GM21576 (cell line): ENCODE measurements around the gene CACNA2D2.

ENCODE experiments used
- ATAC-seq: cut with Tn5 transposase; IDR thresholded peaks from one replicate; pipeline ENCODE4 v1.9.1; 2021; ENCODE audit warnings: mild to moderate bottlenecking, moderate library complexity; ENCODE audit not compliant: unreplicated experiment

Gene CACNA2D2

DNA sequence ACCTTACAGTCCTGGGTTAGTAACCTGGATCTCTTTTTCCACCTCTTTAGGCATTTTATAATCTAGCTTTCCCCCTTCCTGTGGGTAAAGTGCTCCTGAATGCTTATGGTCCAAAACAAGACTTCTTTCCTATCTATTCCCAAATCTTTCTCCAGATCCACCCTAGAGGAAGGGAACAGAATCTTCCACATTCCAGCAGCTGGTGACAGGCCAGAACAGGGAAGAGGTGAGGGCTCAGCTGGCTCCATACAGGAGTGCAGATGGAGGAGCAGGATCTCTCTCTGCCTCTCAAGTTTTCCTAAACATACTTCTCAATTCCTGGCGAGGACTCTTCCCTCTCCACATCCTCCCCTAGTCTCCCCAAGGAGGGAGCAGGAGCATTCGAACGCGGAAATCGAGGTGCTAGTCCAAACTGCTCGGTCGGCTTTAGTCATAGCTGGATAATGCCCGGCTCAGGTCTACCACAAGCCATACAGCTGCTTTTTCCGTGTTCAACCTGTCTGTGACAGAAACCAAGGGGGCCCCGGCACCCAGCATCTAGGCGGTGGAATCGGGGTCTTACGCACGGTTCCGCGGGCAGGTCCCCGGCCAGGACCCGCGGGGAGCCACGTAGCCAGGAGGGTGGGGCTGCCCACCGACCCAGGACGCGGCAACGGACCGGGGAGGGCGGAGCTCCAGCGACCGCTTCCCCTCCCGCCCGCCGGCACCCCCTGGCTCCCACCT is 166.8 kb downstream of the CACNA2D2 start:
- peak; percentile 21 for ATAC-seq

DNA sequence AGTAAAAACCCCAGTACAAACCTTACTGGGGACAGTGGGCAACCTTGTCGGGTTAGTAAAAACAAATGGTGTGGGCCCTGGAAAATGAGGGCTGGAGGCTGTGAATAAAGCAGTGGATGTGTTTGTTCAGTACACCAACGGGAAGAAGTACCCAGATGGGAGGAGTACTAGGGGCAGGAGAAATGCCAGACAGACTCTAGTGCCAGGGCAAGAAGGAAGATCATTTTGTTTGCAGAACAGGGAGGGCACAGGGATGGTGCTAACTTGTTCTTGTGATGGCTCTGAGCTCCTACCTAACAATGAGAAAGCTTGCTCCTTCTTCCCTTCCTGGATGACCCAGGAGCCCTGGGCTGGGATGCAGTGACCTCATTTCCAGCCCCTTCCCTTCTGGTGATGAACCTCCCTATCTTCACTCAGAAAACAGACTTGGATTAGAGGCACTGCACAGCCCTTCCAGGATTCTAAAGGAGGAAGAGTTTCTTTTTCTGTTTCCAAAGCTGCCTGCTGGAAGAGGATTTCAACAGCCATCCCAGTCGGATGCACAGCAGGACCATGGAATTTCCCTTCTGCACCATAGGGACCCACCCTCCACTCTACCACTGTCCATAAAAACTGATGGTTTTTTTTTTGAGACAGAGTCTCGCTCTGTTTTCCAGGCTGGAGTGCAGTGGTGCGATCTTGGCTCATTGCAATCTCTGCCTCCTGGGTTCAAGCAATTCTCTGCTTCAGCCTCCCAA is 168.9 kb downstream of the CACNA2D2 start:
- no peak for ATAC-seq

GRCh38 chr3:50333744-50334328 is 169.6 kb downstream of the CACNA2D2 start:
- ATAC-seq = no peak

- ATAC-seq = no peak
These were observed 172.0 kb downstream of the CACNA2D2 start for GRCh38 chr3:50331364-50331907.

GRCh38 chr3:50330330-50330729 is 173.1 kb downstream of the CACNA2D2 start:
- no peak for ATAC-seq

- ATAC-seq = peak; percentile 86
These were observed 175.3 kb downstream of the CACNA2D2 start, which contains the start of gene TUSC2 for GRCh38 chr3:50327943-50328691. TSS of gene TUSC2 (minus strand) at chr3:50328223. CDS start at chr3:50328099, 124 bp downstream.

GRCh38 chr3:50327129-50327528 is 176.3 kb downstream of the CACNA2D2 start:
- ATAC-seq = no peak

- ATAC-seq = no peak
These were observed 177.3 kb downstream of the CACNA2D2 start for GRCh38 chr3:50326182-50326541.

DNA sequence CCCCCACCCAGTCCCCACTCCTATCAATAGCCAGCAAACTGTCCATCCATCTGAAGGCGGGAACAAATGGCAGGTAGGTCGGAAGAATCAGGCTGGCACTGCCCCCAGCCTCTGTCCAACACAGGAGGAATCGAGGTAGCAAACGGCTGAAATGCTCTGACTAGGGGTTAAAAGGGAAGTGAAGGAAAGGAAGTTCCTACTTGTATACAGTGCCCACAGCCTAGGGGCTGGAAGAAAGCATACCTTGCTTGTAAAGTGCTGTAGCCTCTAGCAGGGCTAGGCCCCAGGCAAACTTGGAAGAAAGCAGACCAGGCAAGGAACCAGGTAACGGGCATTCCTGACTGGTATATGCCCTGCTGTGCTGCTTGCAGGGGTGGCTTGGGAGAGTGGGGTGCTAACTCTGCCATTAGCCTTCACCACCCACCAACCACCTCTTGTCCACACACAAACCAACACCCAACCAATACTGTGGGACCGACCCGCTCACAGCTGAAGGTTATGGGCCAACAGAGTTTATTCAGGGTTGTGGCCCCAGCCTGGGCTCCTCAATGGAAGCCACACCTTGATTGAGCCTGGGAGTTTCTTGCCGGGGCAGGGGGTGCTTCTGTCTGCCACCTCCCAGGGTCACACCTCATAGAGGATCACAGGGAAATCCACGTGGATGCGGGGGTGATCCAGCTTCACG is 177.8 kb downstream of the CACNA2D2 start:
- ATAC-seq = no peak

DNA sequence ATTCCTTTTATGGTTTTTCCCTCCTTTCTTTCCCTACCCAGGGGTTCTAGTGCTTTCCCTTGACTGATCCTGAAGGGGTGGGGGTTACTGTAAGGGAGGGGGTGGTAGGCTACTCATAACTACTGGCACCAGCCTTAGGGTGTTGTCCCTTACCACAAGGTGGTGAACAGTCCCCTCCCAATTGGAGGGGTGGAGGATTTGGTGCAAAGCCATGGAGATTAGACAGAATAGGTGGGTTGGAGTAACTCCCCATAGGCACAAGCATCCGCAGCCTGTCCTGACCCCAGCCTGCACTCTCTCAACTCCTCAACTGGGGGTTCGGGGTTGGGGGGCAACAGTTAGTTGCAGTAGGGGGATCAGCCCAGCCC is 178.3 kb downstream of the CACNA2D2 start:
- ATAC-seq = no peak

DNA sequence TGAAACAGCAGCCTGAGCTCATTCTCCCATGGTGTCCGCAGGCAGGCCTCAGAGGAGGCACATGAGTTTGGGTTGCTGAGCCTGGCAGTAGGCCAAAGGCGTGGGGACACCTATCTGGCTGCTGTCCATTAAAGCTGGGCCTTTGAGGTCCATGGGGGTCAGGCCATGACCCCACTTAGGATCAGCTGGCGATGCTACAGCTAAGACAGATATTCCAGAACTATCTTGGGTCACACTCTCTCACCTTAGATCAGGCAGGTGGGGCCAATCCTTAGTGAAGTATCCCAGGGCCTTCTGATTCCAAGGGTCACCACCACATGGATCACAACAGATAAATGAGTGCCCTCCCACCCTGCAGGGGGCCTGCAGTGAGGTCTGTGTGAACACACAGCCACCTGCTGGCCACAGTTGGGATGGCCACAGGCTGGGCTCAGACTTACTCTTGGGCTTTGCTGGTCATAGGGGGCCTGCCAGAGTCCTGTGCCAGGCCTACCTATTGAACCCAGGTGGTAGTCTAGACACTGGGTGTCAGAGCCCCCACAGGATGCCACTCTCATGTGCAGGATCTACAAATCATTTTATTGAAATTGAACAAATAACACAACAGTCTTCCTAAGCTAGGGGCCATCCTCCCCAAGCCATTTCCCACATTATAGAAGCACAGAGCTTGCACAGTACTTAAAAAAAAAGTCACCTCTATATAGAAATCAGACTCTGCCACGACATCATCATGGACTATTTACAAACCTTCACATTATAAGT is 178.9 kb downstream of the CACNA2D2 start:
- no peak for ATAC-seq

- no peak for ATAC-seq
These were observed 179.7 kb downstream of the CACNA2D2 start for GRCh38 chr3:50323614-50324199.

GRCh38 chr3:50323092-50323600 is 180.3 kb downstream of the CACNA2D2 start:
- no peak for ATAC-seq

DNA sequence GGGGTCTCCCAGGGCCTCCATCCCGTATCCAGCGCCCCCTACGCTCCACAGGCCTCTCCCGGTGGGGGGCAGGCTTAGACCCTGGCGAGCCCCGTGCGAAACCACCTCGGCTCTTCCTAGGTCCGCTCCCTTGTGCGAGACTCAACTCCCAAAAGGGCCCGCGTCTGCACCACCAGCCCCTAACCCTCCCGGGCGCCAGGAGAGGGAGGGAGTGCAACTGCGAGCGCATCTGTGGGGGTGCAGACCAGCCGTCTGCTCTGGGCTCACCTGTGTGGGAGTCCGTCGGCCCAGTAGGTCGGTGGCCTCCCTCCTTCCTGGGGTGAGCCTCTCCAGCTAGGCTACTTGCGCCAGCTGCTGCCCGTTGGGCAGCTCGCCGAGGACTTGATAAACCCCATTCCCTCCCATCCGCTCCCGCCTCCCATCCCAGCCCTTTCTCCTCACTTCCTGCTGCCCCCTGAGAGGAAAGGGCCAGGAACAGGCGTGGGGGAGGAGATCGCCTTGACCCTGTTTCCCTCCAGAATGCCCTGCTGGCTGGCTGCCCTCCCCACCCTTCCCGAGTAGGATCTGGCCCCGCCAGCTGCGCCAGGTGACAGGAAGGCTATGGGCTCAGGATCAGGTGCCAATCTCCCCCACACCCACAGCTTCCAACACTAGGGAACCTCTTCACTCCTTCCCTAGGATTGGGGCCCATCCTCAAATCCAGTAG is 180.9 kb downstream of the CACNA2D2 start, which contains the start of gene HYAL2:
Gene HYAL2 (minus strand): TSS at position 360 of the 706 bp plus-strand sequence. CDS start 2,256 bp downstream, outside the sequence.
- ATAC-seq = no peak

DNA sequence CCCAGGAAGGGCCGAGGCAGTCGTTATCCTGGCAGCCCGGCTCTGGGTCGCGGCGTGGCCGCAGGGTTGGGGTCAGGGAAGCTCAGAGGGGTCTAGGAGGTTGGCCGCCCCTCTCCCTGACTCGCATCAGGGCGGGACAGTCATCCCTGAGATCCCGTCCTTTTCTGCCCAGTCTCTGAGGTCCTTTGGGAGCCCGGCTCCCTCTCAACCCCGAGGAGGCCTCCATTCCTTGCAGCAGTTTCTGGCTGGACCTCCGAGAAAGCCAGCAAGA is 181.4 kb downstream of the CACNA2D2 start:
- ATAC-seq = no peak

DNA sequence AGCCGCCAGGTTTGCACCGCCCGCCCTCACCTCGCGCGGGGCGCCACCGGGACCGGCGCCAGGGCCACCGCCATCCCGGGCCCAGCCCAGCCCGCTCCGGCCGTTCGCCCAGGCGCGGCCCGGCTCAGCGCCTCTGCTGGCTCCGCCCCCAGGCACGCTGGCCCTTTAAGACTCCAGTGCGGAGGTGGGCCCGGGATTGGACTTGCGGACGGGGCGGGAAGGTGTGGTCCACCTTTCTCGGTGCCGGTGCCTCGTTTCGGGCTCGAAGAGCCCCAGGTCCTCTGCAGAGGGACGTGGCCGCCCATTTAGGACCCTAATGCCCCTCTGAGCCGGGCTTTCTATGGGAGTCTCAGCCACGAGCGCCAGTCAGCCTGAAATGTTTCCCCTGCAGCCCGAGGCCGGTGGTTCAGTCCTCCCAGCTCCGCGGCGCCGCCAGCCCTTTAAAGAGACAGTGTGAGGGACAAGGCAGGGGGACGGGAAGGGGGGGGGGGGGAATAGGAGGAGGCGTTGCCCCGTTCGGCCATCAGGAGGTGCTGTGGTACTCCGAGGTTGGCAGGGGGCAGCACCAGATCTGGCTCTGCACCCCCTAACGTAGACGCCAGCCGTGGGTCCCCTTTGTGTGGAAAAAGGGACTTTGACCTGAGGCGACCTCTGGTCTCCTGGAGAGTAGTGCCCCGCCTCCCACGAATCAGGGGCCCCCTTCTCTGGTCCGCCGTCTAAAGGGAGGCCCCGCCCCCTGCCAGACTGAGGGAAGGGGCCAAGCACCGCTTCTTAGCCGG is 181.9 kb downstream of the CACNA2D2 start:
- peak; percentile 61 for ATAC-seq

GRCh38 chr3:50320853-50321335 is 182.5 kb downstream of the CACNA2D2 start:
- ATAC-seq = peak; percentile 37
